Fibroblast of skin of scalp (primary cell): Measurements from ENCODE around the gene CERCAM.
A peak's percentile ranks its signal among the peaks of the same experiment; 100 is the strongest.
"Not testable (repeated sequence)": the region's sequence is repeated elsewhere in the genome, so short reads cannot be mapped to it uniquely, and the experiment has no call there.

Experiments
- DNase-seq: peaks from one replicate; pipeline ENCODE4 v3.0.0-alpha.2; 2013

Gene CERCAM

GRCh38 chr9:128419061-128419925 is 1.4 kb upstream of the CERCAM start:
- peak; percentile 69 for DNase-seq

- DNase-seq: peak; percentile 71
These were observed 502 bp upstream of the CERCAM start for GRCh38 chr9:128420060-128420650.

DNA sequence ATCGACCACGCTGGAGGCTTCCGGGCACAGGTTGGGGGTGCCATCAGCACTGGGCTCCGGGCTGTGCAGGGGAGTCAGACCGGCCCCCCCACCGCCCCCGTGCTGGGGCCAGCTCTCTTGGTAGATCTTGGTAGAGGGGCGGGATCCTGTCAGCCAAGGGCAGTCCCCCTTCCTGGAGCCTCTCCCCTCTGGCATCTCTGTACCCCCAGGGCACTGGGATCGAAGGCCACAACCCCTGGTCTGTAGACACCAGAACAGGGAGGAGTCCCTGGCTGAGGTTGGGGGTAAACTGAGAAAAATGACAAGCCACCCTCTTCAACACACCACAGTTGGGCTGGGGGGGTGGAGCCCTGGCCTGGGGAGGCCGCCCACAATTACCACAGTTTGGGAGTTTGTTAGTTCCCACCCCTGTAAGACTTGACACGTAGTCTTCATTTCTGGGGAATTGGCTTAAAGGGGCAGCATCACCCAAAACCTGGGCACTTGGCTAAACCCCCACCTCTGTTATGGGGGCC is 882 bp downstream of the CERCAM start:
- DNase-seq: peak; percentile 65

- DNase-seq: not testable (repeated sequence)
These were observed 1.5 kb downstream of the CERCAM start for GRCh38 chr9:128422022-128422782.

- DNase-seq: no peak
These were observed 2.1 kb downstream of the CERCAM start for GRCh38 chr9:128422783-128423150.

GRCh38 chr9:128423356-128423755 is 2.7 kb downstream of the CERCAM start:
- DNase-seq: not testable (repeated sequence)

- DNase-seq: no peak
These were observed 3.7 kb downstream of the CERCAM start for GRCh38 chr9:128424268-128424780.

GRCh38 chr9:128428644-128429512 is 8.2 kb downstream of the CERCAM start:
- DNase-seq: peak; percentile 33

DNA sequence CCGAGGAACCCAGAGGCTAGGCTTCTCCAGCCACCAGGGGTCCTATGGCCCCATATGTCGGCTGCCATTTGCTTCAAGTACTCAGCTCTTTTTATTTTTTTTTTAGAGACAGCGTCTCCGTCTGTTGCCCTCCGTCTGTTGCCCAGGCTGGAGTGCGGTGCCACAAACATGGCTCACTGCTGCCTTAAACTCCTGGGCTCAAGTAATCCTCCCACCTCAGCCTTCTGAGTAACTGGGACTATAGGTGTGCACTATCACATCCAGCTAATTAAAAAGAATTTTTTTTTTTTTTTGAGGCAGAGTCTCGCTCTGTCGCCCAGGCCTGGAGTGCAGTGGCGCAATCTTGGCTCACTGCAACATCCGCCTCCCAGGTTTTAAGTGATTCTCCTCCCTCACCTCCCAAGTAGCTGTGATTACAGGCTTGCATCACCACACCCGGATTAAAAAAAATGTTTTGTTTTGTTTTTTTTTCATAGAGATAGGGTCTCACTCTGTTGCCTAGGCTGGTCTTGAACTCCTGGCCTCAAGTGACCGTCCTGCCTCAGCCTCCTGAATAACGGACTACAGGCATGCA is 8.9 kb downstream of the CERCAM start:
- DNase-seq: no peak

- DNase-seq: no peak
These were observed 10.6 kb downstream of the CERCAM start for GRCh38 chr9:128431207-128431606.

GRCh38 chr9:128434340-128434739 is 13.7 kb downstream of the CERCAM start:
- no peak for DNase-seq

GRCh38 chr9:128435611-128436010 is 15.0 kb downstream of the CERCAM start:
- no peak for DNase-seq

DNA sequence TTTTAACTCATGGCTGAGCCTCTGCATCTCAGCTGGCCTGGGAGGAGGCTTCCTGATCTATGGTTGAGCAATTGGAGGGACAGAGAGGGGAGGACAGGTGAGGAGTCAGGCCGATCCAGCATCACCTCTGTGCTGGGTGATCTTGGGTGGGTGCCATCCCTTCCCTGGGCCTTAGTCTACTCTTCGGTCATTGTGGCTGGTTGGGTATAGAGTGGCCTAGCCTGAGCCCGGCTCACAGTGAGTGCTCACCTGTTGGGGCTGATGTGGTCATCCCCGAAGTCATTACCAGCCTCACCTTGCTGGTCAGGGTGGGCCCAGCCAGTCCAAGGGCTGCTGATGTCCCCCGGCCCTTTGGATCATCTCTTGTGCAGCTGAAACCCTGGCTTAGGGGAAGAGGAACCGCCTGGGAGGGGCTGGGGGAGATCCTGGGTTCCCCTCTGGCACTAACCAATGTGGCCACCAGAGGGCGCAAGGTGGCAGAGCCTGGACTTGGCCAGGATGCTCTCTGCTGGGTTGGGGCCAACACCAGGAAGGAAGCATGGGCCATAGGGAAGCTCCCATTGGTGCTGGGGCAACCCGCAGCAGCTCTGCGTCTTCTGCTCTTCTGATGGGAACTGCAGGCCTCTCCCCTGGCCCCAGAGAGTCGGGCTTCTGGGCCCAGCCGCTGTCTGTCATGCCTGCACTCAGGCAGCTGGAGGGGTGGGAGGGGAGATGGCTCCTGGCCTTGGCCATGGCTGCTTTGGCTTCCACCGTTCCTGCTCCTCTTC is 17.9 kb downstream of the CERCAM start:
- peak; percentile 81 for DNase-seq

GRCh38 chr9:128439273-128439672 is 18.6 kb downstream of the CERCAM start:
- no peak for DNase-seq

DNA sequence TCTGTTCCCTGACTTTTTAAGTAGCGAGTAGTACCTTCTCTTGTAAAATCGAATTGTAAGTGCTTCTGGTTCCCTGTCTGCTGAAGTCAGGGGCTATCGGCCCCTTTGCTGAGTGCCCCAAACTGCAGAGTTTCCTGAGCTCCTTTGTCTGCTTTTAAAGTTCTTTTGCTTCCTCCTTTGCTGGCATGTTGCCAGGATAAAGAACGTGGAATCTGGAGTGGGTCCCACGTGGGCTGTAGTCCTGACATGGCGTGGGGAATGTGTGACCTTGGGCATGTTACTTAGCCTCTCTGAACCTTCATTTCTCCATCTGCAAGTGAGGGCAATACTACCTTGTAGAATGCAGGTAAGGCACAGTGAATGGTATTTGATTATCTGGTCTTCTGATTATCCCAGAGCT is 21.5 kb downstream of the CERCAM start:
- no peak for DNase-seq

DNA sequence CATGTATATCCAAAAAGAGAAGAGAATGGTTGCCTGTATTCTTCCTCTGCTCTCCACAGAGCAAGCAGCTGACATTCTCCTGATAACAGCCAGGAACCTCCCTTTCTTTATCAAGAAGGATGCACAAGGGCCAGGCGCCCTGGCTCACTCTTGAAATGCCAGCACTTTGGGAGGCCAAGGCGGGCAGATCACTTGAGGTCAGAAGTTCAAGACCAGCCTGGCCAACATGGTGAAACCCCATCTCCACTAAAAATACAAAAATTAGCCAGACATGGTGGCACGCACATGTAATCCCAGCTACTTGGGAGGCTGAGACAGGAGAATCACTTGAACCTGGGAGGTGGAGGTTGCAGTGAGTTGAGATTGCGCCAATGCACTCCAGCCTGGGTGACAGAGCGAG is 25.8 kb downstream of the CERCAM start:
- not testable (repeated sequence) for DNase-seq

DNA sequence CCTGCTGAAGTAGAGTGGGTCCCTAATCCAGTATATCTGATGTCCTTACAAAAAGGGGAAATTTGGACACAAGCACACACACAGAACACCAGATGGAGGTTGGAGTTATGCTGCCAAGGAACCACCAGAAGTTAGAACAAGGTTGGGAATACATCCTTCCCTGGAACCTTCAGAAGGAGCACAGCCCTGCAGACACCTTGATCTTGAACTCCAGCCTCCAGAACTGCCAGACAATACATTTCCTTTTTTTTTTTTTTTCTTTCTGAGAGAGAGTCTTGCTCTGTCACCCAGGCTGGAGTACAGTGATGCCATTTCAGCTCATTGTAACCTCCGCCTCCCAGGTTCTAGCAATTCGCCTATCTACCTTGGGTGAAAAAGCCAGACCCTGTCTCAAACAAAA is 28.1 kb downstream of the CERCAM start:
- DNase-seq: no peak

- DNase-seq: no peak
These were observed 34.3 kb downstream of the CERCAM start for GRCh38 chr9:128454991-128455390.

DNA sequence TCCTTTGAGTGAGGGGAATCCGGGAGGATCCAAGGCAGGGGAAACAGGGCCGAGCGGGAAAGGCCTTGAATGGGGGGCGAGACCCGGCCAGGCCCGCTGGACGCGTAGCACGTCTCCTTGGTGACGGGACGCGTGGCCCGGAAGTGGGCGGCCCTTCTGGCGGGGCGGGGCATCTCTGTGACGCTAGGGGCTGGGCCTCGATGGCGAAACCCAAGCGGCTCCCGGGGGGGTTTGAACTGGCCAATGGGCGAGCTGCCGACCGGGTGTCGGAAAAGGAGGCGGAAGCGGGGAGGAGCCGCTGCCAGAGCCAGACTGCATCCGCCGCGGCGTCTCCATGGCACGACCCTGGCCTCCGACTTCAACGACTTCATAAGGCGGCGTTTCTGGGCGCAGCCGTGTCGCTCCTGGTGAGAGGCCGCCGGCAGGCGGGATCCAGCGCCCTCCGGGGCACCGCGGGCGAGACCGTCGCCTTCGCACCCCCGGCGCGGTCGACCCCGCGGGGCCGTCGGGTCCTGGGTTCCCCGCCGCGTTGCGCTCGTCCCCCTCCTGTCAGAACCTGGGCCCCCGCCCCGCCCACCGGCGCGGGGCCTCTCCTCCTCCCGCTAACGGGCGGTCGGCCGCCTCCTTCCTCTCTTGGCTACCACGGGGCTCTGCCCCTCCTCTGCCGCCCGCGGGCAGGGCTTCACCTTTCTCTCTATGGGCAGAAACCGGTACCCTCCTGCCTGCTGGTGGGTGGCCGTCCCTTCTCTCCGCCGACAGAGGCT is 35.4 kb downstream of the CERCAM start, which contains the start of gene ODF2:
Gene ODF2, plus strand, starts transcription at position 158 of the 764 bp plus-strand sequence. Its CDS starts 86 bp downstream, at position 244.
- DNase-seq: peak; percentile 97

DNA sequence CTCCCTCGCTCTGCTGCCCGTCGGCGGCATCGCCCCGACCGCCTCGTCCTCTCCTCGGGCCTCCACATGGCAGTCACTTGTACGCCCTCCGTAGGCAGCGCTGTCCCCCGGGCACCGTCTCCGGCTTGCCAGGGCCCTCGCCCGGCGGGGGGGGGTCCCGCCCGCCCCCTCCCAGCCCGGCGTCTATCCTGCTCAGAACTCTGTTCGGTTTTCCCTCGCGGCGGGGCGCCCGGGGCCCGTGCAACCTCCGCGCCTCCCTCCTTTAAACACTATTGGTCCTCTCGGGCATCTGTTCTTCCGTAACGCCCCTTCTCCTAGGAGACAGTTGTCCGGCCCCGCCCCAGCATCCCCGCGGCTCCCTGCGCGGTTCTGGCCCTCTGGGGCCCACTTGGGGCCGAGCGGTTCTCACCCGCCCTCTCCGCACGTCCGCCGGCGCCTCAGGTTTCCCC is 36.0 kb downstream of the CERCAM start:
- peak; percentile 75 for DNase-seq
